Memory B cell (primary cell): Measurements from ENCODE around the gene GCAT.
A peak's percentile ranks its signal among the peaks of the same experiment; 100 is the strongest.

Source experiments
- ATAC-seq: fragments of 150-1000 bp; cut with Tn5 transposase; 2 replicates; pipeline ENCODE4 v1.10.0; 2021; ENCODE audit warnings: low read depth, mild to moderate bottlenecking, moderate library complexity
- DNase-seq, 2 donors: peaks; one replicate each; pipeline ENCODE4 v3.0.0; 2022; ENCODE audit warnings: low spot score in 2 of 2
- H3K27ac Mint-ChIP-seq: one replicate; pipeline ENCODE4 v1.8.0; 2022; ENCODE audit warnings: mild to moderate bottlenecking, moderate library complexity, mixed read lengths
- H3K27me3 Mint-ChIP-seq: one replicate; pipeline ENCODE4 v1.8.0; 2022; ENCODE audit warnings: mixed read lengths
- H3K36me3 Mint-ChIP-seq: one replicate; pipeline ENCODE4 v1.8.0; 2022; ENCODE audit warnings: mild to moderate bottlenecking, mixed read lengths
- H3K4me1 Mint-ChIP-seq: one replicate; pipeline ENCODE4 v1.8.0; 2022; ENCODE audit warnings: mixed read lengths
- H3K4me3 Mint-ChIP-seq: one replicate; pipeline ENCODE4 v1.8.0; 2022; ENCODE audit warnings: mild to moderate bottlenecking, moderate library complexity, mixed read lengths
- H3K9me3 Mint-ChIP-seq: one replicate; pipeline ENCODE4 v1.8.0; 2022; ENCODE audit warnings: mixed read lengths

GCAT gene

GRCh38 chr22:37830093-37830842 lies 22.5 kb downstream of the GCAT start:
- Mint-ChIP-seq H3K9me3 (no peaks in the 10 kb centered on the region), H3K4me3 (no peak overlapping the region), H3K4me1 (no peaks in the 10 kb centered on the region), H3K36me3 (peaks cover 24% of the 10 kb centered on the region), H3K27ac (no peak overlapping the region), H3K27me3 (peaks cover 2% of the 10 kb centered on the region)
- ATAC-seq, result no peak
- DNase-seq, result no peak

- peaks cover 24% of the 10 kb centered on the region for H3K36me3 Mint-ChIP-seq
- ATAC-seq (no peak), DNase-seq (no peak)
- H3K4me1 Mint-ChIP-seq, result no peaks in the 10 kb centered on the region
- H3K27me3 Mint-ChIP-seq, result no peaks in the 10 kb centered on the region
- H3K9me3 Mint-ChIP-seq, result no peaks in the 10 kb centered on the region
- H3K4me3 Mint-ChIP-seq, result no peak overlapping the region
- H3K27ac Mint-ChIP-seq, result no peak overlapping the region
Observed at GRCh38 chr22:37831472-37831871, 23.7 kb downstream of the GCAT start.

- no peak for DNase-seq
- ATAC-seq, result no peak
- H3K27me3 Mint-ChIP-seq, result no peaks in the 10 kb centered on the region
- no peak overlapping the region for H3K4me3 Mint-ChIP-seq
- peaks cover 29% of the 10 kb centered on the region for H3K36me3 Mint-ChIP-seq
- H3K27ac Mint-ChIP-seq, result no peak overlapping the region
- no peaks in the 10 kb centered on the region for H3K4me1 Mint-ChIP-seq
- no peaks in the 10 kb centered on the region for H3K9me3 Mint-ChIP-seq
Observed at GRCh38 chr22:37832022-37832857, 24.5 kb downstream of the GCAT start.

GRCh38 chr22:37842015-37842793 lies 34.5 kb downstream of the GCAT start:
- no peaks in the 10 kb centered on the region for H3K9me3 Mint-ChIP-seq
- no peak overlapping the region for H3K4me3 Mint-ChIP-seq

GRCh38 chr22:37843741-37844089 lies 36.0 kb downstream of the GCAT start:
- ATAC-seq (peak; percentile 30), DNase-seq (no peak)
- H3K4me3 Mint-ChIP-seq, result peak overlapping the region; percentile 85
- H3K27ac Mint-ChIP-seq, result peak overlapping the region; percentile 65
- peaks cover 2% of the 10 kb centered on the region for H3K36me3 Mint-ChIP-seq
- no peaks in the 10 kb centered on the region for H3K27me3 Mint-ChIP-seq
- H3K9me3 Mint-ChIP-seq, result no peaks in the 10 kb centered on the region
- H3K4me1 Mint-ChIP-seq, result peaks cover 11% of the 10 kb centered on the region

More at GRCh38 chr22:37842015-37842793, 34.5 kb downstream of the GCAT start:
- ATAC-seq (no peak), DNase-seq (no peak)
- H3K4me1 Mint-ChIP-seq, result peaks cover 8% of the 10 kb centered on the region
- H3K36me3 Mint-ChIP-seq, result peaks cover 5% of the 10 kb centered on the region
- H3K27me3 Mint-ChIP-seq, result no peaks in the 10 kb centered on the region
- H3K27ac Mint-ChIP-seq, result no peak overlapping the region

- H3K27me3 Mint-ChIP-seq, result no peaks in the 10 kb centered on the region
- no peaks in the 10 kb centered on the region for H3K9me3 Mint-ChIP-seq
- H3K36me3 Mint-ChIP-seq, result peaks cover 2% of the 10 kb centered on the region
- peaks cover 15% of the 10 kb centered on the region for H3K4me1 Mint-ChIP-seq
- ATAC-seq (no peak), DNase-seq (no peak)
- H3K4me3 Mint-ChIP-seq, result peak overlapping the region; percentile 81
- H3K27ac Mint-ChIP-seq, result no peak overlapping the region
Observed at GRCh38 chr22:37844904-37845329, 37.2 kb downstream of the GCAT start.

GRCh38 chr22:37846433-37846832 lies 38.7 kb downstream of the GCAT start:
- no peak overlapping the region for H3K4me3 Mint-ChIP-seq
- no peaks in the 10 kb centered on the region for H3K9me3 Mint-ChIP-seq
- no peak overlapping the region for H3K27ac Mint-ChIP-seq
- DNase-seq, result no peak
- no peaks in the 10 kb centered on the region for H3K27me3 Mint-ChIP-seq
- ATAC-seq, result no peak
- peaks cover 5% of the 10 kb centered on the region for H3K36me3 Mint-ChIP-seq
- H3K4me1 Mint-ChIP-seq, result peaks cover 20% of the 10 kb centered on the region

- H3K36me3 Mint-ChIP-seq, result peaks cover 12% of the 10 kb centered on the region
- H3K9me3 Mint-ChIP-seq, result no peaks in the 10 kb centered on the region
- peak overlapping the region; percentile 89 for H3K4me3 Mint-ChIP-seq
- H3K4me1 Mint-ChIP-seq, result peaks cover 22% of the 10 kb centered on the region
- peak overlapping the region; percentile 96 for H3K27ac Mint-ChIP-seq
- ATAC-seq (no peak), DNase-seq (peak in 1 of 2 donors; percentile 18)
- H3K27me3 Mint-ChIP-seq, result no peaks in the 10 kb centered on the region
Observed at GRCh38 chr22:37848587-37849088, 40.9 kb downstream of the GCAT start.

- Mint-ChIP-seq H3K4me1 (peaks cover 27% of the 10 kb centered on the region), H3K4me3 (peak within 1 kb of the TSS; percentile 89), H3K27ac (peak within 1 kb of the TSS; percentile 96), H3K9me3 (no peaks in the 10 kb centered on the region), H3K27me3 (no peaks in the 10 kb centered on the region), H3K36me3 (peaks cover 16% of the 10 kb centered on the region)
- DNase-seq (peak; percentile 81 to 82), ATAC-seq (peak; percentile 72)
Observed at GRCh38 chr22:37849089-37849751, 41.5 kb downstream of the GCAT start, which contains the start of gene EIF3L. Gene EIF3L (plus strand): TSS chr22:37849419. CDS start chr22:37849450, 31 bp downstream.

- H3K27ac Mint-ChIP-seq, result no peak overlapping the region
- DNase-seq (no peak), ATAC-seq (no peak)
- peak overlapping the region; percentile 11 for H3K4me3 Mint-ChIP-seq
- peaks cover 24% of the 10 kb centered on the region for H3K36me3 Mint-ChIP-seq
- H3K4me1 Mint-ChIP-seq, result peaks cover 32% of the 10 kb centered on the region
- H3K9me3 Mint-ChIP-seq, result no peaks in the 10 kb centered on the region
- no peaks in the 10 kb centered on the region for H3K27me3 Mint-ChIP-seq
Observed at GRCh38 chr22:37850801-37851200, 43.1 kb downstream of the GCAT start.

- Mint-ChIP-seq H3K36me3 (peaks cover 26% of the 10 kb centered on the region), H3K9me3 (no peaks in the 10 kb centered on the region), H3K27ac (no peak overlapping the region), H3K4me1 (peaks cover 32% of the 10 kb centered on the region), H3K27me3 (no peaks in the 10 kb centered on the region), H3K4me3 (no peak overlapping the region)
- ATAC-seq (no peak), DNase-seq (no peak)
Observed at GRCh38 chr22:37852418-37852817, 44.7 kb downstream of the GCAT start.

- peaks cover 30% of the 10 kb centered on the region for H3K36me3 Mint-ChIP-seq
- H3K9me3 Mint-ChIP-seq, result no peaks in the 10 kb centered on the region
- H3K4me1 Mint-ChIP-seq, result peaks cover 25% of the 10 kb centered on the region
- ATAC-seq (no peak), DNase-seq (no peak)
- H3K27ac Mint-ChIP-seq, result no peak overlapping the region
- no peaks in the 10 kb centered on the region for H3K27me3 Mint-ChIP-seq
- H3K4me3 Mint-ChIP-seq, result no peak overlapping the region
Observed at GRCh38 chr22:37854946-37855345, 47.2 kb downstream of the GCAT start.

GRCh38 chr22:37855462-37855861 lies 47.7 kb downstream of the GCAT start:
- H3K27ac Mint-ChIP-seq, result no peak overlapping the region
- H3K36me3 Mint-ChIP-seq, result peaks cover 31% of the 10 kb centered on the region
- H3K4me1 Mint-ChIP-seq, result peaks cover 25% of the 10 kb centered on the region
- H3K27me3 Mint-ChIP-seq, result no peaks in the 10 kb centered on the region
- no peak overlapping the region for H3K4me3 Mint-ChIP-seq
- DNase-seq (no peak), ATAC-seq (no peak)
- no peaks in the 10 kb centered on the region for H3K9me3 Mint-ChIP-seq
